H1 (cell line): Measurements from ENCODE around the gene CACNA1D. TPM values are rescaled to one million over a fixed set of nuclear protein-coding genes. Genes with fewer than 3 reads are reported as not detected.
"Not testable (repeated sequence)": the region's sequence is repeated elsewhere in the genome, so short reads cannot be mapped to it uniquely, and the experiment has no call there.

Experiments used
- CTCF ChIA-PET: fragments of 300-600 bp; sonication (Branson Sonifier 250); formaldehyde crosslinking; loops from one replicate; lab custom pipeline; 2021; ENCODE audit not compliant: partially characterized antibody; lab: Charles Lee
- POLR2A ChIA-PET: fragments of 300-600 bp; sonication (Branson Sonifier 250); formaldehyde crosslinking; loops from one replicate; lab custom pipeline; 2021; ENCODE audit warnings: inconsistent platforms; ENCODE audit not compliant: partially characterized antibody; lab: Charles Lee
- DNase-seq, 2 experiments: peaks; one replicate each; pipeline versions ENCODE4 v3.0.0 to v3.0.0-alpha.2; 2010 to 2022; ENCODE audit warnings: low spot score in 2 of 2, low read depth in 1 of 2, mixed read lengths in 1 of 2
- FAIRE-seq: peaks from 2 replicates; lab custom pipeline; 2011; peaks lifted over from hg19 to GRCh38; lab: Jason Lieb, UNC
- H2AFZ ChIP-seq: 2 replicates; pipeline ENCODE4 v1.8.1; 2012; ENCODE audit warnings: low read length, inconsistent platforms
- H2AK5ac ChIP-seq: 2 replicates; pipeline ENCODE4 v1.6.1; 2013; ENCODE audit warnings: low read depth, low read length
- H2BK120ac ChIP-seq: replicated peaks from 2 replicates; pipeline ENCODE3; 2013; ENCODE audit warnings: low read depth, low read length, inconsistent platforms
- H2BK12ac ChIP-seq: 2 replicates; pipeline ENCODE4 v1.6.1; 2013; ENCODE audit warnings: low read depth, low read length
- H2BK15ac ChIP-seq: 2 replicates; pipeline ENCODE4 v1.6.1; 2013; ENCODE audit warnings: low read length
- H2BK20ac ChIP-seq: 2 replicates; pipeline ENCODE4 v1.6.1; 2013; ENCODE audit warnings: low read length
- H2BK5ac ChIP-seq: 2 replicates; pipeline ENCODE4 v1.6.1; 2013; ENCODE audit warnings: low read depth, low read length
- H3K14ac ChIP-seq: 2 replicates; pipeline ENCODE4 v1.6.1; 2013; ENCODE audit warnings: inconsistent platforms; ENCODE audit not compliant: insufficient read length
- H3K18ac ChIP-seq: 2 replicates; pipeline ENCODE4 v1.6.1; 2013; ENCODE audit warnings: low read length; ENCODE audit errors: extremely low read depth
- H3K23ac ChIP-seq: 2 replicates; pipeline ENCODE4 v1.6.1; 2013; ENCODE audit warnings: inconsistent platforms; ENCODE audit not compliant: insufficient read length
- H3K23me2 ChIP-seq: 2 replicates; pipeline ENCODE4 v1.6.1; 2013; ENCODE audit warnings: low read depth, low read length
- H3K27ac ChIP-seq: 2 replicates; pipeline ENCODE4 v1.6.1; 2011; ENCODE audit warnings: low read depth, low read length, inconsistent platforms
- H3K27me3 ChIP-seq, 4 experiments: replicated peaks in 1 of 4; 1 replicate in 1 of 4; 2 replicates in 3 of 4; pipeline versions ENCODE4 v1.6.1 to v1.8.1; 2011 to 2013; ENCODE audit warnings: low read length in 3 of 4, mild to moderate bottlenecking in 3 of 4, inconsistent platforms in 2 of 4, mixed read lengths in 2 of 4, moderate library complexity in 1 of 4; ENCODE audit not compliant: control insufficient read depth in 3 of 4, insufficient read depth in 3 of 4; ENCODE audit errors: extremely low read depth in 1 of 4
- H3K36me3 ChIP-seq, 4 experiments: 2 replicates each; pipeline versions ENCODE4 v1.6.1 to v1.8.1; 2011 to 2013; ENCODE audit warnings: mild to moderate bottlenecking in 4 of 4, low read length in 3 of 4, moderate library complexity in 2 of 4, control low read depth in 1 of 4, inconsistent platforms in 1 of 4; ENCODE audit not compliant: insufficient read depth in 4 of 4, control insufficient read depth in 2 of 4
- H3K4ac ChIP-seq: replicated peaks from 2 replicates; pipeline ENCODE3; 2013; ENCODE audit warnings: low read length, low read depth, mixed read lengths, inconsistent platforms; ENCODE audit not compliant: insufficient read length
- H3K4me1 ChIP-seq, 4 experiments: replicated peaks in 1 of 4; 1 replicate in 1 of 4; 2 replicates in 3 of 4; pipeline versions ENCODE4 v1.6.1 to v1.8.1; 2011 to 2013; ENCODE audit warnings: low read length in 3 of 4, inconsistent platforms in 2 of 4, mixed read lengths in 1 of 4; ENCODE audit not compliant: insufficient read depth in 4 of 4, control insufficient read depth in 3 of 4
- H3K4me2 ChIP-seq, 2 experiments: 2 replicates each; pipeline versions ENCODE4 v1.6.1 to v1.8.1; 2011 to 2013; ENCODE audit warnings: low read depth in 2 of 2, low read length in 2 of 2, control low read depth in 1 of 2, inconsistent platforms in 1 of 2, mild to moderate bottlenecking in 1 of 2; ENCODE audit not compliant: insufficient read depth in 1 of 2
- H3K4me3 ChIP-seq, 4 experiments: fragments of 200-600, 300-600 bp in 1 of 4; sonication (generic), shearing (Covaris generic), sonication (Bioruptor Twin) in 1 of 4; 2 replicates each; pipeline versions ENCODE4 v1.5.1 to v1.8.1; 2011 to 2016; ENCODE audit warnings: low read length in 4 of 4, low read depth in 3 of 4, control low read depth in 2 of 4, inconsistent platforms in 2 of 4, mild to moderate bottlenecking in 2 of 4, mixed read lengths in 1 of 4, moderate library complexity in 1 of 4; ENCODE audit not compliant: insufficient read depth in 2 of 4; ENCODE audit errors: extremely low read depth in 1 of 4
- H3K56ac ChIP-seq: replicated peaks from 2 replicates; pipeline ENCODE3; 2013; ENCODE audit warnings: low read depth, mild to moderate bottlenecking, mixed read lengths, low read length, inconsistent platforms; ENCODE audit not compliant: insufficient read length
- H3K79me1 ChIP-seq: 2 replicates; pipeline ENCODE4 v1.6.1; 2013; ENCODE audit warnings: low read depth, low read length, control low read depth
- H3K79me2 ChIP-seq, 2 experiments: 2 replicates each; pipeline versions ENCODE4 v1.6.1 to v1.8.1; 2012 to 2013; ENCODE audit warnings: low read length in 2 of 2, mild to moderate bottlenecking in 2 of 2, inconsistent platforms in 1 of 2; ENCODE audit not compliant: insufficient read depth in 2 of 2, control insufficient read depth in 1 of 2
- H3K9ac ChIP-seq, 4 experiments: replicated peaks in 1 of 4; 1 replicate in 1 of 4; 2 replicates in 3 of 4; pipeline versions ENCODE4 v1.6.1 to v1.8.1; 2011 to 2013; ENCODE audit warnings: low read depth in 3 of 4, low read length in 3 of 4, control low read depth in 2 of 4, mild to moderate bottlenecking in 2 of 4, moderate library complexity in 2 of 4, inconsistent platforms in 1 of 4; ENCODE audit errors: extremely low read depth in 1 of 4
- H3K9me3 ChIP-seq, 2 experiments: 2 replicates each; pipeline versions ENCODE4 v1.6.1 to v1.8.1; 2012 to 2013; ENCODE audit warnings: mild to moderate bottlenecking in 2 of 2, moderate library complexity in 2 of 2, control low read depth in 1 of 2, inconsistent platforms in 1 of 2, low read depth in 1 of 2, low read length in 1 of 2, mixed read lengths in 1 of 2; ENCODE audit not compliant: insufficient read depth in 2 of 2
- H4K20me1 ChIP-seq, 2 experiments: replicated peaks in 1 of 2; 2 replicates each; pipeline versions ENCODE3 to v1.8.1; 2011 to 2013; ENCODE audit warnings: inconsistent platforms in 2 of 2, low read length in 2 of 2, mild to moderate bottlenecking in 1 of 2; ENCODE audit not compliant: insufficient read depth in 2 of 2, control insufficient read depth in 1 of 2
- H4K5ac ChIP-seq: 2 replicates; pipeline ENCODE4 v1.6.1; 2013; ENCODE audit warnings: low read length, low read depth, mixed read lengths, inconsistent platforms; ENCODE audit not compliant: insufficient read length
- H4K8ac ChIP-seq: 2 replicates; pipeline ENCODE4 v1.8.0; 2013; ENCODE audit warnings: mild to moderate bottlenecking, moderate library complexity, low read length, inconsistent platforms; ENCODE audit not compliant: insufficient read depth; ENCODE audit errors: extremely low read depth
- H4K91ac ChIP-seq: replicated peaks from 2 replicates; pipeline ENCODE3; 2013; ENCODE audit warnings: low read length, mixed read lengths, inconsistent platforms; ENCODE audit not compliant: insufficient read length
- WGBS, 2 experiments: shearing (Covaris generic) in 1 of 2; methylation state at CpG; one replicate each; pipeline versions ENCODE4 v1.1.6 to v1.1.7; 2013 to 2015; ENCODE audit warnings: low lambda C conversion rate in 2 of 2, mixed read lengths in 2 of 2, inconsistent platforms in 1 of 2, low coverage in 1 of 2, missing lambda C conversion rate in 1 of 2; ENCODE audit not compliant: insufficient replicate concordance in 2 of 2, insufficient coverage in 1 of 2, insufficient read length in 1 of 2; ENCODE audit errors: extremely low coverage in 1 of 2, missing lambda C conversion rate in 1 of 2; 5-methylcytosine and 5-hydroxymethylcytosine counted together
- polyA plus RNA-seq, 7 experiments: library from polyadenylated mRNA; depleted of rRNA in 3 of 7; stranded (reverse) in 5 of 7; unstranded in 2 of 7; fragments of >200 nt in 5 of 7; fragments of 200-250 nt in 2 of 7; gene quantifications; 1 replicate in 5 of 7; 2 replicates in 1 of 7; 4 replicates in 1 of 7; pipeline versions ENCODE4 v1.2.1 to v1.2.3, GENCODE V29; 2011 to 2013; ENCODE audit warnings: missing spikeins in 2 of 7, mixed read lengths in 2 of 7
- total RNA-seq: library from RNA; stranded (reverse); fragmentation: NEBNext Ultra II Directional; extraction: Animal tissue kit (Norgen Biotek cat#: 25700); gene quantifications from 2 replicates; pipeline ENCODE4 v1.2.1, GENCODE V29; 2021

The CACNA1D gene
- total and polyA plus RNA-seq, 2 of the 8 experiments (the other 6 are each of a cell fraction or from before 2014, with no cell fraction given), result 2.0 to 2.9 TPM

- H4K20me1 ChIP-seq, H3K4me3 ChIP-seq, H2BK5ac ChIP-seq, H3K4ac ChIP-seq, H3K79me1 ChIP-seq, H2AK5ac ChIP-seq, H3K27ac ChIP-seq, H2AFZ ChIP-seq, H3K79me2 ChIP-seq, H4K91ac ChIP-seq, H3K56ac ChIP-seq, H2BK120ac ChIP-seq, H4K8ac ChIP-seq, H3K14ac ChIP-seq, H2BK15ac ChIP-seq, H3K23ac ChIP-seq, H3K18ac ChIP-seq, H3K23me2 ChIP-seq, H3K9me3 ChIP-seq, DNase-seq, H3K4me2 ChIP-seq, H3K9ac ChIP-seq, H2BK12ac ChIP-seq, POLR2A ChIA-PET, H2BK20ac ChIP-seq, H3K27me3 ChIP-seq, H4K5ac ChIP-seq, H3K36me3 ChIP-seq, H3K4me1 ChIP-seq: not testable (repeated sequence)
- peak; percentile 78 for FAIRE-seq
- 81% methylated on average over 3 of the region's 4 CpGs; no CpG with 5 or more reads in 1 of the 2 experiments for WGBS, 2 experiments
- CTCF ChIA-PET, result interaction anchor here (0.6 kb wide), 1 partner anchor 657 kb away, joined by 3 read pairs; no protein-coding TSS in a partner anchor
Measured at GRCh38 chr3:53638806-53639205, 144.4 kb downstream of the CACNA1D start.
